Thoracic aorta (tissue), 2 donors: Measurements from ENCODE around the gene DCAF4. TPM values are rescaled to one million over a fixed set of nuclear protein-coding genes. Genes with fewer than 3 reads are reported as not detected.

ENCODE experiments used
- ATAC-seq: fragments of 150-250 bp; one replicate; pipeline ENCODE4 v1.8.0; 2017; ENCODE audit warnings: low read depth; ENCODE audit not compliant: insufficient number of reproducible peaks, low FRiP score
- DNase-seq: peaks from one replicate; pipeline ENCODE4 v3.0.0-alpha.2; 2020; ENCODE audit warnings: low spot score
- H3K27ac ChIP-seq, 2 donors: fragments of 200-600 bp; sonication (generic); 1 replicate in 1 of 2; 2 replicates in 1 of 2; pipeline ENCODE4 v1.5.1; 2016; ENCODE audit warnings: mild to moderate bottlenecking in 2 of 2, moderate library complexity in 2 of 2
- H3K27me3 ChIP-seq: fragments of 200-600 bp; sonication (generic); replicated peaks from 2 replicates; pipeline ENCODE4 v1.6.0; 2016; ENCODE audit warnings: mild to moderate bottlenecking; ENCODE audit not compliant: insufficient read depth
- H3K36me3 ChIP-seq: fragments of 200-600 bp; sonication (generic); one replicate; pipeline ENCODE4 v1.5.1; 2016
- H3K4me1 ChIP-seq, 2 donors: fragments of 200-600 bp; sonication (generic); 1 replicate in 1 of 2; 2 replicates in 1 of 2; pipeline versions ENCODE4 v1.5.1 to v1.6.0; 2016; ENCODE audit warnings: low read depth in 2 of 2, mild to moderate bottlenecking in 1 of 2; ENCODE audit not compliant: control insufficient read depth in 1 of 2
- H3K4me3 ChIP-seq: fragments of 200-600 bp; sonication (generic); 2 replicates; pipeline ENCODE4 v1.5.1; 2016; ENCODE audit warnings: mild to moderate bottlenecking
- H3K9me3 ChIP-seq: fragments of 200-600 bp; sonication (generic); 2 replicates; pipeline ENCODE4 v1.5.1; 2016
- total RNA-seq, 2 donors: library from RNA; depleted of rRNA; stranded (reverse); fragments of >200 nt; gene quantifications; one replicate each; pipeline versions ENCODE4 v1.1.0 to v1.2.3, GENCODE V29; 2016
- TF ChIP-seq, protein P1 (sequence below): fragments of 200-600 bp; sonication (generic); IDR thresholded peaks from one replicate; pipeline ENCODE4 v1.5.1; 2019; ENCODE audit warnings: antibody characterized with exemption

DCAF4 gene
- total RNA-seq, 2 donors from 2014 or later = 13.1 to 65.5 TPM

DNA sequence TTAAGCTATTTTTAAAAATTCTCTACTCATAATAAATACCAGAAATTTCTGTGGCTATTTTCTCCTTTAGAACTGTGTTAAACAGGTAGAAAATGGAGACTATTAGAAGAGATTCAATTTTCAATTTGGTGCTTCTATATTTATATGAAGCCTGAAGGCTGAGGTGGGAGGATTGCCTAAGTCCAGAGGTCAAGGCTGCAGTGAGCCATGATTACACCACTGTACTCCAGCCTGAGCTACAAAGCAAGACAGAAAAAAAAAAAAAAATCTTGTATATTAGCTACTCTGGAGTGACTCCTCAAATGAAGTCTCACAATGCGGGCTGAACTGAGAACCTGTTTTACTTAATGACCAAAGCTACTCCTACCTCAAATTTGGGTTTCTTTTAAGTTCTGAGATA, 22.5 kb upstream of the DCAF4 start:
- no peak for ATAC-seq
- Histone ChIP-seq H3K9me3 (no peaks in the 10 kb centered on the region), H3K4me3 (no peak overlapping the region), H3K4me1 (peaks cover 19 to 47% of the 10 kb centered on the region in 2 donors), H3K27ac (no peak overlapping the region), H3K27me3 (no peaks in the 10 kb centered on the region), H3K36me3 (no peaks in the 10 kb centered on the region)
- TF ChIP-seq, protein P1, sequence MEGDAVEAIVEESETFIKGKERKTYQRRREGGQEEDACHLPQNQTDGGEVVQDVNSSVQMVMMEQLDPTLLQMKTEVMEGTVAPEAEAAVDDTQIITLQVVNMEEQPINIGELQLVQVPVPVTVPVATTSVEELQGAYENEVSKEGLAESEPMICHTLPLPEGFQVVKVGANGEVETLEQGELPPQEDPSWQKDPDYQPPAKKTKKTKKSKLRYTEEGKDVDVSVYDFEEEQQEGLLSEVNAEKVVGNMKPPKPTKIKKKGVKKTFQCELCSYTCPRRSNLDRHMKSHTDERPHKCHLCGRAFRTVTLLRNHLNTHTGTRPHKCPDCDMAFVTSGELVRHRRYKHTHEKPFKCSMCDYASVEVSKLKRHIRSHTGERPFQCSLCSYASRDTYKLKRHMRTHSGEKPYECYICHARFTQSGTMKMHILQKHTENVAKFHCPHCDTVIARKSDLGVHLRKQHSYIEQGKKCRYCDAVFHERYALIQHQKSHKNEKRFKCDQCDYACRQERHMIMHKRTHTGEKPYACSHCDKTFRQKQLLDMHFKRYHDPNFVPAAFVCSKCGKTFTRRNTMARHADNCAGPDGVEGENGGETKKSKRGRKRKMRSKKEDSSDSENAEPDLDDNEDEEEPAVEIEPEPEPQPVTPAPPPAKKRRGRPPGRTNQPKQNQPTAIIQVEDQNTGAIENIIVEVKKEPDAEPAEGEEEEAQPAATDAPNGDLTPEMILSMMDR = no peak
- DNase-seq = no peak

DNA sequence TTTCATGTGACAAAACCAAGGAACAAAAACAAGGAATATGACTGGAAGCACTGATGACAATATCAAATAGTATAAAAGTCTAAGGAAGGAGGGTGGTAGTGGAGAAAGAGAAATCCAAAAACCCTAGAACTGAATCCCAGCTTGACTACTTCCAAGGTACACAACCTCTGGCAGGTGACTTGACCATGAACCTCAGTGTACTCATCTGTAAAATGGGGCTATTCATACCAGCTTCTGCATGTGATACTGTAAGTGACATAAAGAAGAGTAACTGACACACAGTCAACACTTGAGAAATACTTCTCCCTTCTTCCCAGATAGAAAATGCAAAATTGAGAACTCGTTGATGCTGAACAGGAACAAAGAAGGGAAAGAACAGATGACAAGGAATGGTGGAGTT, 22.0 kb upstream of the DCAF4 start:
- no peaks in the 10 kb centered on the region for H3K36me3 ChIP-seq
- ATAC-seq (no peak), DNase-seq (no peak)
- no peak overlapping the region for H3K27ac ChIP-seq
- H3K4me1 ChIP-seq = peaks cover 19 to 47% of the 10 kb centered on the region in 2 donors
- no peak overlapping the region for H3K4me3 ChIP-seq
- H3K9me3 ChIP-seq = no peaks in the 10 kb centered on the region
- TF ChIP-seq, protein P1 = no peak
- no peaks in the 10 kb centered on the region for H3K27me3 ChIP-seq

DNA sequence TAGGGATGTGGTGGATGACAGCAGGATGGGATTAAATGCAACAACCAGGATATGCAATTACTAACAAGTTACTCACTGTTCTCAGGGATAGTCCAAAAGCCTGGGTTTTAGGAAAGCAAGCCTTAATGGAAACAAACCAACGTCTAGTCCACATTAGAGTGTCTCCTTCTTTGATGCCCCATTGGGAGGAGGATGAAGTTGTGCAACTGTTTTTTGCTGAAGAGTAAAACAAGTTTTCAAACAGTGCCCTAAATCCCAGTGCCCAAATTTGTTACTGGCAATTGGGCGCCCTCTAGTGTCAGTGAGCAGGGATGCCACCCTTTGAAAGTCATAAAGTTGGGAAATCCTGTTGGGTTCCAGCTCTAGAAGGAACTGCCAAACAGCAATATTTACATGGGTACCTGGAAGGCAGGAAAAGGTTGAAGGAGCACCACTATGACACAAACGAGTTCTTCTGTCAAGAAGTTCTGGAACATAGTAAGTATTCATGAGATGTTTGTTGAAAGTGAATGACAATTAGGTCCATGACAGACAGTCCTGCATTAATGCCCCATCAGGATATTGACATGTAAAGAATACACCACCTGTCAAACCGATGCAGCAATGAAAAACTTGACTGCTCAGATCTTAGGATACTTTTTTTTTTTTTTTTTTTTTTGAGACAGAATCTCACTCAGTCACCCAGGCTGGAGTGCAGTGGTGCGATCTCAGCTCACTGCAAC, 21.3 kb upstream of the DCAF4 start:
- Histone ChIP-seq H3K36me3 (no peaks in the 10 kb centered on the region), H3K9me3 (no peaks in the 10 kb centered on the region), H3K27ac (no peak overlapping the region), H3K4me1 (peaks cover 19 to 54% of the 10 kb centered on the region in 2 donors), H3K27me3 (no peaks in the 10 kb centered on the region), H3K4me3 (no peak overlapping the region)
- TF ChIP-seq, protein P1 = peak; percentile 93
- DNase-seq (no peak), ATAC-seq (no peak)

DNA sequence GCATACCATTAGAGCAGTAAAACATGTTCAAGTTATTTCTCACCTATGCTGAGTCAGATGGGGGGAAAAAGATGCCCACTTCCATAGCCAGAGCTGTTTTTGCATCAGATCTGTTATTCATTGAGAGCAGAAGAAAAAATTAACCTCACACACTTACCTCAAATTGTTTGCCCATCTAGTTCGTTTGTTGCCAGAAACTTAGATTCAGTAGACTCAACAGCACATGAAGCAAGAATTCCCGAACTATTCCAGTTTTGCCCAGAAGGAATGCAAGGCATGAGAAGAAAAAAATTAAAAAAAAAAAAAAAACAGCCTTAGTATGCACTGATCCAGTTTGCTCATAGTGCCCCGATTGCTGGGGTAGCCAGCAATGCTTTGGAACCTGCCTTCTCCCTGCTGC, 19.9 kb upstream of the DCAF4 start:
- Histone ChIP-seq H3K36me3 (no peaks in the 10 kb centered on the region), H3K27ac (no peak overlapping the region), H3K9me3 (no peaks in the 10 kb centered on the region), H3K4me3 (no peak overlapping the region), H3K4me1 (peaks cover 19 to 54% of the 10 kb centered on the region in 2 donors), H3K27me3 (no peaks in the 10 kb centered on the region)
- no peak for ATAC-seq
- TF ChIP-seq, protein P1 = no peak
- no peak for DNase-seq

DNA sequence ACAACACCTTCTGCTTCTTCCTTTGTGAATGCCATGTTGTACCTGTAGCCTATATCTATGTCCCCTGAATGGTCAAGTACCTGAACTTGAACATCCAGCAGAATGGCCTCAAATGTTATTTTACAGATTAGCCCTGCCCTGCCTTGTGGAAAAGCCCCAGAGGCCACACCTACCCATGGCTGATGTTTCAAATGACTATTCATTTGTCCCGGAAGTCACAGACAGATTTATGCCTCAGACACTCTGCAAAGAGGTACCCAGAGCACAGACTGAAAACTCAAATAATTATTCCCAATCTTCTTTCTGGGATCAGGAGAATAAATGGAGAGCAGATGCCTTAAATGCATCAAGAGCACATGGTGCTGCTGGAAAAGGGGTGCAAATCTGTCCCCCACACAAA, 19.4 kb upstream of the DCAF4 start:
- no peaks in the 10 kb centered on the region for H3K27me3 ChIP-seq
- no peaks in the 10 kb centered on the region for H3K9me3 ChIP-seq
- peaks cover 19 to 54% of the 10 kb centered on the region in 2 donors for H3K4me1 ChIP-seq
- DNase-seq (no peak), ATAC-seq (no peak)
- H3K36me3 ChIP-seq = no peaks in the 10 kb centered on the region
- no peak overlapping the region for H3K4me3 ChIP-seq
- TF ChIP-seq, protein P1 = no peak
- H3K27ac ChIP-seq = peak overlapping the region in 1 of 2 donors; percentile 20
